GM19324 (cell line): ENCODE measurements around the gene ZDHHC19.
"Not testable (repeated sequence)": the region's sequence is repeated elsewhere in the genome, so short reads cannot be mapped to it uniquely, and the experiment has no call there.

Source experiments
- ATAC-seq: cut with Tn5 transposase; IDR thresholded peaks from one replicate; pipeline ENCODE4 v1.9.1; 2021; ENCODE audit warnings: mild to moderate bottlenecking, moderate library complexity; ENCODE audit not compliant: unreplicated experiment, low FRiP score

The ZDHHC19 gene

DNA sequence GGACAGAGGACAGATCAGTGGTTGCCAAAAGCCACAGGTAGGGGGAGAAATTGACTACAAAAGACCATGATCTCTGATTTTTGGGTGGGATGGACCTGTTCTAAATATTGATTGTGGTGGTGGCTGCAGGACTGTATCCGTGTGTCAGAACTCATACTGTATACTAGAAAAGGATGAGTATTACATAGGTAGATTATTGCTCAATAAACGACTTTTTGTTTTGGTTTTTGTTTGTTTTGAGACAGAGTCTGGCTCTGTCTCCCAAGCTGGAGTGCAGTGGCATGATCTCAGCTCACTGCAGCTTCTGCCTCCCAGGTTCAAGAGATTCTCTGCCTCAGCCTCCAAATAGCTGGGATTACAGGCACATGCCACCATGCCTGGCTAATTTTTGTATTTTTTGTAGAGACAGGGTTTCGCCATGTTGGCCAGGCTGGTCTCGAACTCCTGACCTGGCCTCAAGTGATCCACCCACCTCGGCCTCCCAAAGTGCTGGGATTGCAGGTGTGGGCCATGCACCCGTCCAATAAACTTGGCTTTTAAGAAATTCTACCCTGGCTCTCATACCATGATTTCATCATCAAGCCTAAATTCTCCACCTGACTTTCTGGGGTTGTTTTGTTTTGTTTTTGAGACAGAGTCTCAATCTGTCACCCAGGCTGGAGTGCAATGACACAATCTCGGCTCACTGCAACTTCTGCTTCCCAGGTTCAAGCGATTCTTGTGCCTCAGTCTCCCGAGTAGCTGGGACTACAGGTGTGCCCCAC lies 5.6 kb downstream of the ZDHHC19 start:
- ATAC-seq: not testable (repeated sequence)

DNA sequence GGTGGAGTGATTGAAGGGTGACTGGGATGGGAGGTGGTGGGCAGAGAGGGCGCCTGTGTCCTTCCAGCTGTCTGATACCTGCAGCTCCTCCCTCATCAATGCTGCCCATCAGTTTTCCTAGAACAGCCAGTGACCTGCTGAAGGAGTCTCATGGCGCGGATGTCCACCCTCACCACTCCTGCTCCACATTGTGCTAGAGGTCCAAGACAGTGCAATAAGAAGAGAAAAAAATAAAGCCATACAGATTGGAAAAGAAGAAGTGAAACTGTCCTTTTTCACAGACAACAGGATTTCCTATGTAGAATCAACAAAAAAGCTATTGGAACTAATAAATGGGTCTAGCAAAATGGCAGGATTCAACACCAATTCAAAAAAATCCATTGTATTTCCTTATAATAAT lies 7.4 kb downstream of the ZDHHC19 start:
- no peak for ATAC-seq

DNA sequence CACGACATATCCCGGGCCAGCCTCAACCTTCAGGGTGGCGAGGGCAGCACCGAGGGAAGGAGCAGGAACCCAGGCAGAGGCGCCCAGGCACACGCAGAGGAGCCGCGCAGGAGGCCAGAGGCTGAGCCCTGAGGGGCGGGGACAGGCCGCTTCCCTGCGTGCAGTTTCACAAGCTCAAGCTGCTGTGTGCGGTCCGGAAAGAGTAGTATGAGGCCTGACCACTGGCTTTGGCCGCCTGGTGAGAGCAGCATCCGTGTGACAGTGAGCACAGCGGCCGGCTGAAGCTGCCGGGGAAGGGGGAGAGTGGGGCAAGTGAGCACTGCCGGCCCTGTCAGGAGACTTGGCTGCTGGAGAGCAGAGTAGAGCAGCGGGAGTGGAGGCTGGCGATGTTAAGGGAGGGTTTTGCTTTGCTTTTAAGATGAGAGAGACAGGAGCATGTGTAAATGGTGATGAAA lies 8.7 kb downstream of the ZDHHC19 start:
- no peak for ATAC-seq

DNA sequence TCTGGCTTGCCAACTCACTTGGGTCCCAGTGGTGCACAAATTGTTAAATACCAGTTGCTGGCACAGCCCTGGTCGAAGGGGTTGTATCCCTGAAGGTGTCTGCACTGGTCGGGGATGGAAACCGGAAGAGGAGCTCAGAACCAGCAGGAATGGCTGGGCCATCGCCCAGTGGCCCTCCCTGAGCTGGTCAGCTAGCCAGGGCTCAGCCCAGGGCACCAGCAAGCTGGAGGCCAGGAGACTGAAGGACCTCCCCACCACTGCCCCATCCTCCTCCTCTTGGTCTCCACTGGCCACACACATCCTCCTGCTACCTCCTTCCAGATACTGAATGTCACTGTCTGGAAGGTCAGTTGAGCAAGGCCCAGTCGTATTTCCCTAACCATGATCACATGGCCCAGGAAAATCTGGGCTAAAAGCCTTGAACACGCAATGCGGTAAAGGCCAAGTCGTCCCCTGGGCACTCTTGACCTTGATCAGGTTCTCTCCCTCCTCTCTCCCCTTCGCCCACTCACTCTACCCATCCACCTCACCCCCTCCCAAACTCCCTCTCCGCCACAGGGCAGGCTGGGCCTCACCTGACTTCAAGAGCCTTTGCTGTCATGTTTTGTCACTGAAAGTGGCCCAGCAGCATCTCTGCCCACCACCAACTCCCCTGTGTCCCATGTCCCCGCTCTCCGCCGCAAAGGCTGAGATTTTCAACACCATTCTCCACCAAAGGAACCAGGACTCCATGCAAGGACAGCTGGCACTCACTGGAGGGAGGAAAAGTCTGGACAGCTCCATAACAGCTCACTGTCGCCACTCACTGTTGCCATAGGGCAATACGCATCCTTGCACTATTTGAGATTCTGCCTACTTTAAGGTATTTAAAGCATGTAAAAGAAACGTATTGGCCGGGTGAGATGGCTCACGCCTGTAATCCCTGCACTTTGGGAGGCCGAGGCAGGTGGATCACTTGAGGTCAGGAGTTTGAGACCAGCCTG lies 12.1 kb downstream of the ZDHHC19 start:
- no peak for ATAC-seq

DNA sequence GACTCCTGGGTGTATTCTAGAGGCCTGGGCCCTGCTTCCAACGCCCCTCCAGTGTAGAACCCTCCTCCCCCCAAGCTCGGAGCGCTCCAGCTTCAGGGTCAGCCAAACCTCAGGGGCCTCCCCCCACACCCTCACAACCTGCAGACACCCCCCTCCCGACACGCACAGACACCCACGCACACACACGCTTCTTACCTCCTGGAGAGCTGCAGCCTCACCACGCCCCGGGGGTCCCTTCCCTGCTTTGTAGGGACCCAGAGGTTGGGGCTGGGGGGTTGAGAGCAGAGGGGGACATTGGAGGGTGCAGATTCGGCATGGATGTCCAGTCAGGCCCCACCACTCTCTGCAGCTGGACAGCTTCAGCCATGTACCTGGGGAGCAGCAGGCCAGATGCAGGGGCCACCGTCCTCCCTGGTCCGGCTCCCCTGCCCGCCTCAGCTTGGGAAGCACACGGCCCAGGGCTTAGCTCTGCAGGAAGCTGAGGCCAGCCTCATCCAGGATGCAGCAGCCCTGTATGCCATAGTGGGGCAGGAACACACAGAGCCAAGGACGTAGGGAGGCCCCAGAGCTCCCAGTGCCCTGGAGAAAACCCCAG lies 13.0 kb downstream of the ZDHHC19 start:
- ATAC-seq: no peak

DNA sequence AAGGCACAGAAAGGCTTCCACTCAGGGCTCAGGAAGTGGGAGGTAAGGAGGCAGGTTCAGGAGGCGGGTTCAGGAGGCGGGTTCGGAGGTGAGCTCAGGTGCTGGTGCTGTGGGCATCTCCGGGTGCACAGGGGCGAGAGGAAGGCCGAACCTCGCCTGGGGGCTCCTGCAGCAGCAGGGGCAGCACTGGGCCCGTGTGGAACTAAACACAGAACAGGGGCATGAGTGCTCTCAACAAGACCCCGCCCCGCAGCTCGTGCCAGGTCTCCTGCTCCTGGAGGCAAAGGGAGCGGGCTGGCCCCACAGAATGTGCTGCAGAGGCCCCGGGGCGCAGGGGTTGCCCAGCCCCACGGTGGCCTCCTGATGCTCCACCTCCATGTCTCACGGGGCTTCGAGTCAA lies 13.7 kb downstream of the ZDHHC19 start:
- no peak for ATAC-seq

DNA sequence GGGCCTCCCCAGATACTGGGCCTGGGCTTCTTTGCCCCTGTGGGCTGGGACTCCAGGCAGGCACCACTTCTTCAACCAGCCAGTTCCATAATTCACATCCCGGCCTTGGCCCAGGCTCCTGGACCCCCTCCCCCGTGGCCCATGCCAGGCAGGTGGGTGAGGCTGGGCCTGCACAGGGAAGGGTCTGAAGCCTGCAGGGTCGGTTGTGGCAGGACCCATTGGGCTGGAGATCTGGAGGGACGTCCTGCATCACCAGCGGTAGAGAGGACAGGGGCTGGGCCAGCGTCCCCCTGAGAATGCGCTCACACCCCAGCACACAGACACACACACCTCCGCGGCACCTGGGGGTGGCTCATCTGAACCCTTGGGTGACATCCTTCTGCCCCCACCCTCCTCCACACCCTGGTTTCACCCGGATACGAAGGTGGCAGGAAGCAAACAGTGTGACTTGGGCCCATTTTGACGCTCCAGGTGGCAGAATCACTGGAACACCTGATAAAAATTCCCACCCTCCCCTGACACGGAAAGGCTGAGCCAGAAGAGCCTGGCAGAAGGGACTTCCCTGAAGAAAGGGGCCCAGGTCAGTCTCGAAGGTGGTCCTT lies 15.4 kb downstream of the ZDHHC19 start:
- no peak for ATAC-seq

DNA sequence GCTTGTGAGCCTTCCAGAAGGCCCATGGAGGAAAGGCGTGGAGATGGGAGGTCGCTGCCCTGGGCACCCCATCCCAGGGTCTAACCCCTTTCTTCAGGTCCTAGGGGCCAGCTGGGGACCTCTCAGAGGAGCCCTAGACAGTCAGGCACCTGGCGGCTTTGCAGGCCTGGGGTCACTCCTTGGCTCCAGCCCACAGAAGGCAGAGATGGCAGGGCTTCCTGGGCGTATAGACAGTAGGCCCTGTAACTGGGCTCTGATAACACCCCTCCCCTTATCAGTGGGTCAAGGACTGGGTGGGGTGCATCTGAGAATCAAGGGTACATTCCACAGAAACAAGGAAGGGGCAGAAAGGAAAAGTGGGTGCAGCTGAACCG lies 16.7 kb downstream of the ZDHHC19 start:
- ATAC-seq: no peak

DNA sequence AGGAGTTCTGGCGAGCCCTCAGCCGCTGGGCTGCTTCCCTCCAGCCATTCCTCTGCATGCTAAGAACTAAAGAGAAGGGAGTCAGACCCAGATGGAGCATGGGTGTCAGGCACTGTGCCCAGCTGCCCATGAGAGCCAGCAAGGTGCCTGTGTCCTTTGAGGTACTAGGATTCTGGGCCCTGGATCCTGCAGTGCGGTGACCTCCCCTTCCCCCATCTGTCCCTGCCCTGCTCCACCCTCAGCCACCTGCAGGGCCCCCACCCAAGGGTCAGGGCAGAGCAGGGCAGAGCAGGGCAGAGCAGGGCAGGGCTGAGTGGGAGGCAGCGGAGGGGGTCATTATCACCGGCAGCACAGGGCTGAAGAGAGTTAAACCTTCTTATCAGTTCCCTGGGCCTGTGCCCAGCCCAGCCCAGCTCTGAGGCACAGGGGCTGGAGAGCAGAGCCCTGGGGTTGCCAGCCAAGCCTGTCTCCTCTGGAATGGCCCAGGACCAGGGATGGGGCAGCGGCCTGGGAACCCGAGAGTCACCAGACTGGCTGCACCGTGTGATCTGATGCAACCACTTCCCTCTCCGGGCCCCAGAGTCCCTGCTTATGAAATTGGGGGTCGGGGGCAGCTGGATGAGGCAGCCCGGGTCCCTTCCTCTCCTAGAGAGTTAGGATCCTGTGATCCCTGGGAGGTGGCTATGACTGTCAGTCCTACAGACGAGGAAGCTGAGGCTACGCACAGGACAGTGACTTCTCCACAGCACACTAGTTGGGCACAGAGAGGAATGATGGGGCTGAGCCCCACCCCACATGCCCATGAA lies 17.3 kb downstream of the ZDHHC19 start:
- no peak for ATAC-seq

DNA sequence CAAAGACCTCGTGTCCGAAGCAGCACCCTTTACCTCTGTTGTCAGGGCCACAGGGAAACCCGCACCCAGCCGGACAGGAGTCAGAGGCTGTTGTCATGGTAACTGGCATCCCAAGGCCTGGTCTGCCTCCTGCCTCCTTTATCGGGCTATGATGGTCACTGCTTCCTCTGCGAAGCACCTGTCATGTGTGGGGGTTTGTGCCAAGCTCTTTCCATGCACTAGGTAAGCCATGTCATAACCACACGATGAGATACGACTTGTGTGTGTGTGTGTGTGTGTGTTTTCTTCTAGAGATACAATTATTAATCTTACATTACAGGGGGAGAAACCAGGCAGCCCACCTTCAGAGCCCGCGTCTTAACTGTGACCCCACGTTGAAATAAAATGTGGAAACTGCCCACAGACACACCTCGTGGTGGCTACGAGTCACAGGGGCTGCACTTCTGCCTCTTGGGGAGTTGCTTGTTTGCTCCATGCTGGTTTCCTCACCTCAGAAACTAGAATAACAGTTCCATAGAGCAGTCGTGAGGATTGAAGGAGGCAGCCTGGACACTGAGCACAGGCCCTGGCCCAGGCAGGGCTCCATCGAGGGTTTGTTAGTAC lies 18.0 kb downstream of the ZDHHC19 start:
- no peak for ATAC-seq

DNA sequence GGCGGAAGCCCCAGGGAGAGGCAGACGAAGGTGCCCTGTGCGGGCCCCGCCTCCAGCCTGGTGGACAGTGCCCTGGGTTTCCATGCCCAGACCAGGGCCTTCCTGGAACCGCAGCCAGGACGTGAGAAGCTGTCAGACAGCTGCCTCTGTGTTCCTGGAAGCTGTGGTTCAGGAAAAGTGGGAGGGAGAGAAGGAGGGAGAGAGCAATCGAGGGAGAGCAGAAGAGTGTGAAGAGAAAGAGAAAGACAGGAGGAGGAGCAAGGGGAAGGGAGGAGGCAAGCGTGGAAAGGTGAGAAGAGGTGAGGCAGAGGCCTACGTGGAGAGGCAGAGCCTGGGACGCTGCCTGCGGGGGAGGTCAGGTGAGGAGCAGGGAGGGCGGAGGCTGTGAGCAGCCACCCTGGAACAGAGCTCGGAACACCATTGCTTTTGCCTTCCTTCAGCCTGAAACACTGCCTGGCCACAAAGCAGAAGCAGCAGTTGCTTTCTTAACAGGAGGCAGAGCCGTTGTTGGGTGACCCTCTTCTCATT lies 18.6 kb downstream of the ZDHHC19 start:
- peak; percentile 44 for ATAC-seq

DNA sequence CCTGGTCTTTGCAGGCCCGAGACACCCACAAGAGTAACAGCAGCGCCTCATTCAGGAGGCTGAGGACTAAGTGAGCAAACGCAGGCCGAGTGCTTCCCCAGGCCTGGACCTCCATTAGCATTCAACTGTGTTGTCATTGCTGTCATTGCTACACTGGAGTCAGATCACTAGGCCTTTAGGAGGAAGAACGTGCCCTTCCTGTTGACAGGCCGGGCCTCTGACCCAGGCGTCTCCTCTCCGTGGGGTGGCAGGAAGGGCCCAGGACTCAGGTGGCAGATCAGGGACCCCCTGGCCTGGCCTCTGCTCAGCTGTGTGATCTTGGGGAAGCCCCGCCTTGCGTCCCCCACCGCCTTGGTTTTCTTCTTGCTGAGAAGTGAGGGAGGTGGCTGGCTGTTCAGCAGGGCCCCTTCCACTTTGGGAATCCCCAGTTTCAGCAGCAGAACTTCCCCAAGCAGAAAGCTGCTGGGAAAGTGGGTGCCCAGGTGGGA lies 19.1 kb downstream of the ZDHHC19 start:
- no peak for ATAC-seq

DNA sequence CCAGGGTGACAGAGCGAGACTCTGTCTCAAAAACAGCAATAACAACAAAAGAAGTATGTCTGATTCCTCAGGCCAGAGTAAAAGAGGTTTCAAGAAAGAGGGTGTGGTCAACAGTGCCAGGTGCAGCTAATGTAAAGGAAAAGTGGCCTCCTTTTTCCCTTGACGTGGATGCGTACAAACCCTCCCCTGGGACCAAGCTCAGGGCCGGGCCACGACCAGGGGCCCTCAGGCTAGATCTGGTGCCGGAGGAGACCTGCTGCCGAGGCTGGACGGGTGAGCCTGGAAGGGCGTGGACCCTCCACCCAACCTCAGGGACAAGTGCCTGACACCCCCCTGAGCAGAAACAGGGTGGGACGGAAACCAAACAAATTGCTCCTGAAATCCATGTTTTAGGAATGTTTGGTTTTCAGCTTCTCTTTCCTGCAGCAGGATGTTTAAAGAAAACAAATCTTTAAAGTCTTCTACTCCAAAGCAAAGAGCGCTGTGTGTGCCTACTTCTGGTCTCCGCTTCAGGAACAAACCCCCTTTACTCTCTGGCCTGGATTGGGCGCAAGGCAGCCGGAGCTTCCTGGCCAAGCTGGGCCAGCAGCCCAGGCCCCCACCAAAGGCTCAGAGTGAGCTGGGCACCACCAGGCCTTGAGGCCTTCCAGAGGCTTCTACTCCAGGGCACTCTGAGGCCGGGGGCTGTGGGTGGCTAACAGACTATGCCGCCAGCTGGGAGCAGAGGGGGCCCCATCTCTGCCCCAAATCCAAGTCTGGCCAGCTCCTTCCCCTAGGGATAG lies 21.4 kb downstream of the ZDHHC19 start:
- ATAC-seq: no peak

DNA sequence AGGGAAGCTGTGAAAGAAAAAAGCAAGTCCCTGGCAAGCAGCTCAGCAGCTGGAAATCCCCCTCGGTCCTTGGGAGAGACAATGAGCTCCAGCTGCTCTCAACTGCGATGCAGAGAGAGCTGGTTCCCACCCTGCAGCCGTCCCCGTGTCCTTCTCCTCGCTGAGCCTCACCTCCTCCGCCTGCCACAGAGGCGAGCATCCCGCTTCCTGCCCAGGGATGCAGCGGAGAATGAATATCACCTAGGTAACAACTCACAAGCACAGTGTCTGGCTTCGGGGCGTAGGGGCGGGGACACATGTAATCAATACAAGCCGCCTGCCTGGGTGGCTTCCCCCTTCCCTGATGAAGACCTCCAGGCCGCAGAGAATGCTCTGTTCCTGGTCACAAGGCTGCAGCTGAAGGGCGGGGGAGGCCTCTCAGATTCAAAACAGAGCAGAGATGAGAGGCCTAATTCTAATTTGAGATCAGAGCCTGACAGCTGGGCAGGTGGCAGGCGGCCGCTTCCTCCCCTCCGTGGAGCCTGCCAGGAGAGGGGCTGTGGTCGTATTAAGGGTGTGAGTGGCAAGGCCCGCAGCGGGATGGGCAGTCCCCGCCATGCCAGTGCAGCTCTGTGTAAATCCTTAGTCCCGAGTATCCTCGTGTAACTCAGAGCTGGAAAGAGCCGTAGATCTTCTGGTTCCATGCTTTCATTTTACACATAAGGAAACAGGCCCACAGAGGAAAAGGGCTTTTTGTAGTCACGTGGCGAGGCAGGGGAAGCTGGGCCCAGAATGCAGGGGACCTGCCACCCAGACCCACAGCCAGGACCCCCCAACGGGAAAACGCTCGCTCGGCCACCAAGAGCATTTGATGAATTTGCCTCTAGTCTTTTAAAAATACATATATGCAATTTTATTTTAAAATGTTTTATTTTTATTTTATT lies 24.3 kb downstream of the ZDHHC19 start:
- peak; percentile 42 for ATAC-seq

DNA sequence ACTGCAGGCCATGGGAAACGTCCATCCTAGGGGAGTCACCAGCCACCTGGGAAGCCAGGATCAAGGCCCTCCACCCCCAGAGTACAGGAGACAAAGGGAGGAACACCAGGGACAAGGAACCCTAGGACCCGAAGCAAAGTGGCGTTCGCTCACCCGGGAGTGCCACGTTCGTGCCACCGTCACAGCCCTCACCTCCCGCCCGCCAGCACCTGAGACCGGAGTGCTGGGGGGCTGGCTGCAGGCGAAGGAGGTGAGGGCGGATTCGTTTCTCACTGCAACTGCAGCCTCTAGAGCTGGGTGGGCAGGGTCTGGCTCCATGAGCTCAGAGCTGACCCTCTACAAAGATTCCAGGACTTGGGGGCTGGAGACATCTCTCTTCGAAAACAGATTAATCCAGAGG lies 26.3 kb downstream of the ZDHHC19 start:
- no peak for ATAC-seq

DNA sequence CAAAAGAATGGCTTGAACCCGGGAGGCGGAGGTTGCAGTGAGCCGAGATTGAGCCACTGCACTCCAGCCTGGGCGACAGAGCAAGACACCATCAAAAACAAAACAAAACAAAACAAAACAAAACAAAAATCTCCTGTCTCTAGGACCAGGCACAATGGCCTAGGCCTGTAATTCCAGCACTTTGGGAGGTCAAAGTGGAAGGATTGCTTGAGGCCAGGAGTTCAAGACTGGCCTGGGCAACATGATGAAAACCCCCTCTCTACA lies 27.1 kb downstream of the ZDHHC19 start:
- ATAC-seq: not testable (repeated sequence)

DNA sequence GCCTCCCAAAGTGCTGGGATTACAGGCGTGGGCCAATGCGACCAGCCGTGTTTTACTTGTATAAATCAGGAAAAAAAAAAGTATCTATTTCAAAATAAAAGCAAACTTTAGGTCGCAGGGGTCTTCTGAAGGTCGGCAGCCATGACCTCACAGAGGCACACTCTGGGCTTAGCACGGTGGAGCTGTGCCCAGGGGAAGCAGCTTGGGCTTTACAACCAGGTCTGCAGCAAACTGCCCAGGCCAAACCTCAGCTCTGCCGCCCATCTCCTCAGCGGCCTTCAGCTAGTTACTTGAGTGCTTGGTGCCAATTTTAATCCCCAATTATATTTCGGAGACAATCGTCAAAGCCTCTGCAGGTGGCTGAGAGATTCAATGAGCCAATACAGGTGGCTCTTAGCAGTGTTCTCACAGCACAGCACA lies 30.1 kb downstream of the ZDHHC19 start:
- no peak for ATAC-seq

DNA sequence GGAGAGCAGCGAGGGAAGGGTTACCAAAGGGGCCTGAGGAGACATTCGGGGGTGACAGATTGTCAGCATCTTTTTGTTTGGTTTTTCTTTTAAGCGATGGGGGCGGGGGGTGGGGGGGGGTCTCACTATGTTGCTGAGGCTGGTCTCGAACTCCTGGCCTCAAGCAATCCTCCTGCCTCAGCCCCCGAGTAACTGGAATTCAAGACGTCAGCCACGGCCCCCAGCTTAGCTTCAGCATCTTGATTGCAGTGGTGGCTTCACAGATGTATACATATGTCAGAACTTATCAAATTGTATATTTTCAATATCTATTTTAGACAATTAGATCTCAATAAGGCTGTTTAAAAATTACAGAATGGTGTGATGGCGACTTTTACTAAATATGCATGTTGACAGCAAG lies 30.9 kb downstream of the ZDHHC19 start:
- no peak for ATAC-seq
